Spleen (tissue), 7 donors: ENCODE results near the gene SCYL1.

Experiments used
- CTCF ChIP-seq, 11 experiments: fragments of 200-600 bp in 7 of 11; fragments of 450-650 bp in 4 of 11; sonication (generic) in 4 of 11; IDR thresholded peaks in 8 of 11; conservative IDR thresholded peaks in 3 of 11; 1 replicate in 7 of 11; 2 replicates in 4 of 11; pipeline versions ENCODE4 v1.4.0 to v1.8.0; 2016 to 2021; ENCODE audit warnings: antibody characterized with exemption in 11 of 11, inconsistent platforms in 4 of 11, mild to moderate bottlenecking in 1 of 11
- POLR2A ChIP-seq, 3 donors: fragments of 450-650 bp; IDR thresholded peaks; one replicate each; pipeline ENCODE4 v1.5.1; 2017; ENCODE audit warnings: antibody characterized with exemption in 3 of 3, mild to moderate bottlenecking in 1 of 3
- donor health status: DM: no; HTN: no; CAD: no; lungs with moderate emphysema.
- donor health status: DM: no; HTN: no; CAD: no.
- donor health status: DM: no; HTN: no; CAD: no.

- no peak for TF ChIP-seq CTCF (IDR thresholded peaks at IDR 0.05 in 8 of 11, conservative IDR thresholded peaks at IDR 0.05 in 3 of 11)
- no peak for TF ChIP-seq POLR2A (IDR thresholded peaks at IDR 0.05)
These were observed 34.1 kb downstream of the SCYL1 start for GRCh38 chr11:65558930-65559509.
